Glutamatergic neuron (in vitro differentiated cells): Measurements from ENCODE around the gene MAGI1. TPM values are rescaled to one million over a fixed set of nuclear protein-coding genes. Genes with fewer than 3 reads are reported as not detected.
A peak's percentile ranks its signal among the peaks of the same experiment; 100 is the strongest.

Experiments used
- DNase-seq: peaks from one replicate; pipeline ENCODE4 v3.0.0; 2022
- H3K27ac Mint-ChIP-seq: one replicate; pipeline ENCODE4 v1.8.0; 2020; ENCODE audit warnings: mild to moderate bottlenecking, mixed read lengths, inconsistent platforms; ENCODE audit not compliant: unreplicated experiment
- H3K27me3 Mint-ChIP-seq: one replicate; pipeline ENCODE4 v1.8.0; 2020; ENCODE audit warnings: mild to moderate bottlenecking, moderate library complexity, mixed read lengths, inconsistent platforms; ENCODE audit not compliant: unreplicated experiment
- H3K36me3 Mint-ChIP-seq: one replicate; pipeline ENCODE4 v1.8.0; 2020; ENCODE audit warnings: mild to moderate bottlenecking, mixed read lengths, inconsistent platforms; ENCODE audit not compliant: unreplicated experiment
- H3K4me1 Mint-ChIP-seq: one replicate; pipeline ENCODE4 v1.8.0; 2020; ENCODE audit warnings: mild to moderate bottlenecking, low read depth, mixed read lengths, inconsistent platforms; ENCODE audit not compliant: unreplicated experiment
- H3K4me3 Mint-ChIP-seq: one replicate; pipeline ENCODE4 v1.8.0; 2020; ENCODE audit warnings: mild to moderate bottlenecking, mixed read lengths, inconsistent platforms; ENCODE audit not compliant: unreplicated experiment
- H3K9me3 Mint-ChIP-seq: one replicate; pipeline ENCODE4 v1.8.0; 2020; ENCODE audit warnings: mild to moderate bottlenecking, moderate library complexity, mixed read lengths, inconsistent platforms; ENCODE audit not compliant: unreplicated experiment
- CTCF ChIP-seq: fragments of 200-600 bp; sonication (generic); IDR thresholded peaks from one replicate; pipeline ENCODE4 v1.5.0; 2021; ENCODE audit not compliant: partially characterized antibody, unreplicated experiment
- total RNA-seq: library from RNA; stranded (reverse); fragmentation: NEBNext Ultra II Directional; extraction: Animal tissue kit (Norgen Biotek cat#: 25700); gene quantifications from one replicate; pipeline ENCODE4 v1.2.1, GENCODE V29; 2021; ENCODE audit not compliant: unreplicated experiment

The MAGI1 gene
- total RNA-seq, 1 donor from 2014 or later: 46.5 TPM

GRCh38 chr3:65677486-65678010, 361.2 kb downstream of the MAGI1 start:
- no peak for DNase-seq
- no peak overlapping the region for H3K27ac Mint-ChIP-seq
- no peaks in the 10 kb centered on the region for H3K9me3 Mint-ChIP-seq
- peaks cover 18% of the 10 kb centered on the region for H3K4me1 Mint-ChIP-seq
- no peaks in the 10 kb centered on the region for H3K36me3 Mint-ChIP-seq
- no peak for TF ChIP-seq CTCF
- no peaks in the 10 kb centered on the region for H3K27me3 Mint-ChIP-seq
- no peak overlapping the region for H3K4me3 Mint-ChIP-seq

- Mint-ChIP-seq H3K36me3 (no peaks in the 10 kb centered on the region), H3K4me1 (peaks cover 18% of the 10 kb centered on the region), H3K9me3 (no peaks in the 10 kb centered on the region), H3K4me3 (no peak overlapping the region), H3K27me3 (no peaks in the 10 kb centered on the region), H3K27ac (peak overlapping the region; percentile 40)
- TF ChIP-seq CTCF: no peak
- no peak for DNase-seq
These were observed 362.1 kb downstream of the MAGI1 start for GRCh38 chr3:65676580-65676979.

- no peak for DNase-seq
- no peak for TF ChIP-seq CTCF
- Mint-ChIP-seq H3K27ac (no peak overlapping the region), H3K4me1 (peaks cover 18% of the 10 kb centered on the region), H3K9me3 (no peaks in the 10 kb centered on the region), H3K4me3 (no peak overlapping the region), H3K27me3 (no peaks in the 10 kb centered on the region), H3K36me3 (no peaks in the 10 kb centered on the region)
These were observed 363.7 kb downstream of the MAGI1 start for GRCh38 chr3:65675011-65675410.

- no peaks in the 10 kb centered on the region for H3K36me3 Mint-ChIP-seq
- no peak for TF ChIP-seq CTCF
- no peak overlapping the region for H3K4me3 Mint-ChIP-seq
- DNase-seq: no peak
- peaks cover 18% of the 10 kb centered on the region for H3K4me1 Mint-ChIP-seq
- no peak overlapping the region for H3K27ac Mint-ChIP-seq
- no peaks in the 10 kb centered on the region for H3K27me3 Mint-ChIP-seq
- H3K9me3 Mint-ChIP-seq: no peaks in the 10 kb centered on the region
These were observed 364.5 kb downstream of the MAGI1 start for GRCh38 chr3:65674226-65674625.

- no peak overlapping the region for H3K27ac Mint-ChIP-seq
- no peaks in the 10 kb centered on the region for H3K27me3 Mint-ChIP-seq
- H3K4me3 Mint-ChIP-seq: no peak overlapping the region
- H3K4me1 Mint-ChIP-seq: peaks cover 18% of the 10 kb centered on the region
- no peaks in the 10 kb centered on the region for H3K9me3 Mint-ChIP-seq
- TF ChIP-seq CTCF: peak; percentile 88
- DNase-seq: peak; percentile 80
- no peaks in the 10 kb centered on the region for H3K36me3 Mint-ChIP-seq
These were observed 365.6 kb downstream of the MAGI1 start for GRCh38 chr3:65672871-65673815.
